RPMI7951 (cell line): ENCODE measurements around the gene SRGAP2C. TPM values are rescaled to one million over a fixed set of nuclear protein-coding genes. Genes with fewer than 3 reads are reported as not detected.
"Not testable (repeated sequence)": the region's sequence is repeated elsewhere in the genome, so short reads cannot be mapped to it uniquely, and the experiment has no call there.

Experiments used
- DNase-seq: peaks from one replicate; pipeline ENCODE4 v3.0.0-alpha.2; 2012; ENCODE audit warnings: low read depth
- total RNA-seq: library from RNA; depleted of rRNA; stranded (reverse); fragments of >200 nt; shearing (Covaris generic); gene quantifications from 2 replicates; pipeline ENCODE4 v1.2.3, GENCODE V29; 2014; rRNA removed

The SRGAP2C gene
- total RNA-seq, 1 experiment from 2014 or later: 38.7 TPM

- no peak for DNase-seq
Measured at GRCh38 chr1:121418369-121419049, 233.7 kb downstream of the SRGAP2C start.

- DNase-seq: not testable (repeated sequence)
Measured at GRCh38 chr1:121419050-121419615, 234.4 kb downstream of the SRGAP2C start.

- DNase-seq: not testable (repeated sequence)
Measured at GRCh38 chr1:121421490-121421889, 236.7 kb downstream of the SRGAP2C start.

GRCh38 chr1:121423956-121424355 is 239.2 kb downstream of the SRGAP2C start:
- not testable (repeated sequence) for DNase-seq

GRCh38 chr1:121433517-121433916 is 248.7 kb downstream of the SRGAP2C start:
- not testable (repeated sequence) for DNase-seq

- peak; percentile 14 for DNase-seq
Measured at GRCh38 chr1:121438862-121439261, 254.1 kb downstream of the SRGAP2C start.

GRCh38 chr1:121440993-121441392 is 256.2 kb downstream of the SRGAP2C start:
- no peak for DNase-seq

Other genes with a start within 250 kb of the SRGAP2C start
- gene FAM72B, start 635 bp upstream of the SRGAP2C start, total RNA-seq: 9.2 and 17.7 TPM in 2 replicates